GM21447 (cell line): ENCODE measurements around the gene SMS.

Experiments
- ATAC-seq: cut with Tn5 transposase; IDR thresholded peaks from one replicate; pipeline ENCODE4 v1.9.1; 2021; ENCODE audit not compliant: unreplicated experiment

Gene SMS

DNA sequence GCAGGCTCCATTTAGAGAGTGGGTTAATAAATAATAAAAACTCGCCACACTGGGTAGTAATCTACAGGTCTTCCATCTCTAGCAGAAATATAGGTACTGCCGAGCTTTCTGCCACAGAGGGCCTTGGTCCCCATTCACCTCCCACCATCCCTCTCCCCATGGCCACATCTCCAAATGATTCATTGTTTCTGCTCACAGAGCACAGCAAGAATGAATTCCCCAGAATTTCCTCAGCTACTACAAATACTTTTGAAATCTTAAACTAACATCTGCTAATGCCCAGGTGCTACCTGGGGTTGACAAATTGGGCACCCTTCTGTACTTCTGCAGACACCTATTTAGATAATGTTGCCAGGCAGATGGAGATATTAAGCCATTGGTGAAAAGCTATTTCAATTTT lies 96.7 kb downstream of the SMS start:
- ATAC-seq = no peak

DNA sequence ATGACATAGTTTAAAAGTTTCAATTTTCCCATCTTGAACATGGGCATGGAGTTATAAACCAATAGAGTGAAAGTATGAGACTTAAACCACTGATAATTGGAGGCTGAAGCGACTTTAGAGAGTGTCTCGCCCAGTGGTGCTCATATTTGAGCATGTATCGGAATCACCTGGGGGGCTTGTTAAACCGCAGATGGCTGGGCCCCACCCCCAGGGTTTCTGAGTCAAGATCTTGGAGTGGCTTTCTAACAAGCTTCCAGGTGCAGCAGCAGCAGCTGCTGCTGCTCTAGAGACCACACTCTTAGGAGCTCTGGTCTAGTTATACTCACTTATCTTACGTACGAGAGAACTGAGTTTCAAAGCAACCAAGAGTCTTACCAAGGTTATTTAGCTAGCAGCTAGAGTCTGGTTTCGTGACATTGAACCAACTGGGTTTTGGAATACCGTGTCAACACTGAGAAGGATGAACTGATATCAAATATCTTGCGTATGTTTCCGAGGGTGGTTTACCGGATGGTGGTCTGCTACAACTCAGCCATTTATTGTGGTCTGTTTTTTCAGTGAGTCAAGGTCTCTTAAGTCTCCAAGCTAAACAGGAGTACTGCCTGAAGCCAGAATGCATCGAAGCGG lies 97.5 kb downstream of the SMS start:
- ATAC-seq = no peak

DNA sequence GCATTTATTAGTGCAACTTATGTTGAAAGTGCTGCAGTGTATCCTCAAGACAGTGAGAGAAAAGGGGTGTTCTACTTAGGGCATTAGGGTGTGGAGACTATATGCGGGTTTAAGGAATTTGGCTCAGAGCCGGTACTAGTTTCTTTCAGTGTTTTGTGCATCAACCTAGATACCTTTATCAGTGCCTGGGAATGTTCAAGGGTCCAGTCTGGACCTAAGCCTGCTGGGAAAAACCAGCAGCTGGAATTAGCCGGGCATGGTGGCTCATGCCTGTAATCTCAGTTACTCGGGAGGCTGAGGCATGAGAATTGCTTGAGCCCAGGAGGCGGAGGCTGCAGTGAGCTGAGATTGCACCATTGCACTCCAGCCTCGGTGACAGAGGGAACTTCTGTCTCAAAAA lies 99.0 kb downstream of the SMS start:
- no peak for ATAC-seq

DNA sequence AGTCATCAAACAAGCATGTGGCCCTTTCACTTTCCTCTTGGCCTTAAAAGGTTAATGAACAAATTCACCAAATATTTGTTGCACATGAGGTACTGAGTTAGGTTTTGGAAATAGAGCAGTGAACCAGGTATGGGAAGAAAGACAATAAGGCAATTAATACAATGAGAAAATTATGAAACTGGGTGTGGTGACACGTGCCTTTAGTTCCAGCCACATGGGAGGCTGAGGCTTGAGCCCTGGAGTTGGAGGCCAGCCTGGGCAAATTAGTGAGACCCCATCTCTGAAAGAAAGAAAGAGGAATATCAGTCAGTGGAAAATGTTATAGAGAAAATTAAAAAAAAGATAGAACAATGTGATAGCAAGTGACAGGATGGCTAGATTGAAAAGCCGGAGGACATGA lies 99.7 kb downstream of the SMS start:
- no peak for ATAC-seq

DNA sequence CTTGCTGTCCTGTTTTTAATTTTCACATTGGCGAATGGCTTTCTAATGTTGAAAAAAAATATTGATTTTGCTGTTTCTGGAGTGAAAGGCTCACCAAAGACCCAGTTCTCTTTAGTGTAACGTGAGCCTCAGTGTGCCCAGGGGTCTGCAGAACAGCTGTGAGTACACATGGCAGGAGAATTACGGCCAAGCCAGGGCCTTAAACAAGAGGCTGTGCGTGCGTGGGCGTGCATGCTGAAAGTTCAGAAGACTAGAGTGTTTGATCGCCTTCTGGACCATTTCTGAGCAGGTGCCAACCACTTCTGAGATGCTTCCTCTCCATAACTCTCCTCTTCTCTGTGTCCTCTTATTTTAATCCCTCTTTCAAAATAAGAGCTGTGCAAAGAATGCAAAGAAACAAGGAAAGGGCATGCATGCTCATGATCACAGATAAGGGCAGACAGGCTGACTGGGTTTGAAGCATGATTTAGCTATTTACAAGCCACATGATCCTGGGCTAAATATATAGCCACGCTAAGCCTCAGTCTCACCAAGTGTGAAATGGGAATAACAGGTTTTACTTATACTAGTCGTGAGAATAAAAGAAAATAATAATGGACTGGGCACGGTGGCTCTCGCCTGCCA lies 101.5 kb downstream of the SMS start:
- ATAC-seq = no peak

DNA sequence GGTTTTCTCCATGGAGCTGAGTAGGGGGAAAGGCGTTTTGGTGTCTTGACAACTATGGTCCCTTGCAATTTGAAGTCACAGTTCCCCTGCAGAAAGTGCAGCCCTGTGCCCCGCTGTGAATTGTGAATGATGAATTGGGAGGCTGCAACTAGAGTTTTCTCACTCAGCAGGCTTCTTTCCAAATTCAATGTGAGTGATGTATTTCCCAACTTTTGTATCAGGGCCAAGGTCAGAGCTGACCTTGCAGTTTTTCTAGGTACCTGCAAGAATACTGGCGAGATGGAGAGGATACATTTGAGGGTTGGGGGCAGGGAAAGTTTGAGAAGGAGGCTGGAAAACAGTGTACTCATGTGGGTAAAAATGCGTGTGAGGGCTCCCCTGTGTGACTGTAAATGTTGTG lies 103.4 kb downstream of the SMS start:
- no peak for ATAC-seq
